Fibroblast of pulmonary artery (primary cell): ENCODE data around the gene TFR2.

ENCODE experiments used
- DNase-seq: peaks from one replicate; pipeline ENCODE4 v3.0.0-alpha.2; 2010; ENCODE audit warnings: low read depth
- H3K4me3 ChIP-seq: replicated peaks from 2 replicates; pipeline ENCODE4 v1.5.1; 2011; ENCODE audit warnings: low read depth, mild to moderate bottlenecking, control low read depth, low read length, moderate library complexity
- TF ChIP-seq, protein P1 (sequence below): IDR thresholded peaks from 2 replicates; pipeline ENCODE4 v1.5.1; 2011; ENCODE audit warnings: mild to moderate bottlenecking, control low read depth, low read length, inconsistent platforms; ENCODE audit errors: missing control alignments

Gene TFR2

GRCh38 chr7:100641463-100641859, at the start of gene TFR2:
TSS of gene TFR2 (minus strand) at chr7:100641552. CDS start at chr7:100641509, 43 bp downstream.
- no peak for DNase-seq
- no peak within 1 kb of the TSS for H3K4me3 ChIP-seq
- TF ChIP-seq, protein P1, sequence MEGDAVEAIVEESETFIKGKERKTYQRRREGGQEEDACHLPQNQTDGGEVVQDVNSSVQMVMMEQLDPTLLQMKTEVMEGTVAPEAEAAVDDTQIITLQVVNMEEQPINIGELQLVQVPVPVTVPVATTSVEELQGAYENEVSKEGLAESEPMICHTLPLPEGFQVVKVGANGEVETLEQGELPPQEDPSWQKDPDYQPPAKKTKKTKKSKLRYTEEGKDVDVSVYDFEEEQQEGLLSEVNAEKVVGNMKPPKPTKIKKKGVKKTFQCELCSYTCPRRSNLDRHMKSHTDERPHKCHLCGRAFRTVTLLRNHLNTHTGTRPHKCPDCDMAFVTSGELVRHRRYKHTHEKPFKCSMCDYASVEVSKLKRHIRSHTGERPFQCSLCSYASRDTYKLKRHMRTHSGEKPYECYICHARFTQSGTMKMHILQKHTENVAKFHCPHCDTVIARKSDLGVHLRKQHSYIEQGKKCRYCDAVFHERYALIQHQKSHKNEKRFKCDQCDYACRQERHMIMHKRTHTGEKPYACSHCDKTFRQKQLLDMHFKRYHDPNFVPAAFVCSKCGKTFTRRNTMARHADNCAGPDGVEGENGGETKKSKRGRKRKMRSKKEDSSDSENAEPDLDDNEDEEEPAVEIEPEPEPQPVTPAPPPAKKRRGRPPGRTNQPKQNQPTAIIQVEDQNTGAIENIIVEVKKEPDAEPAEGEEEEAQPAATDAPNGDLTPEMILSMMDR = no peak

DNA sequence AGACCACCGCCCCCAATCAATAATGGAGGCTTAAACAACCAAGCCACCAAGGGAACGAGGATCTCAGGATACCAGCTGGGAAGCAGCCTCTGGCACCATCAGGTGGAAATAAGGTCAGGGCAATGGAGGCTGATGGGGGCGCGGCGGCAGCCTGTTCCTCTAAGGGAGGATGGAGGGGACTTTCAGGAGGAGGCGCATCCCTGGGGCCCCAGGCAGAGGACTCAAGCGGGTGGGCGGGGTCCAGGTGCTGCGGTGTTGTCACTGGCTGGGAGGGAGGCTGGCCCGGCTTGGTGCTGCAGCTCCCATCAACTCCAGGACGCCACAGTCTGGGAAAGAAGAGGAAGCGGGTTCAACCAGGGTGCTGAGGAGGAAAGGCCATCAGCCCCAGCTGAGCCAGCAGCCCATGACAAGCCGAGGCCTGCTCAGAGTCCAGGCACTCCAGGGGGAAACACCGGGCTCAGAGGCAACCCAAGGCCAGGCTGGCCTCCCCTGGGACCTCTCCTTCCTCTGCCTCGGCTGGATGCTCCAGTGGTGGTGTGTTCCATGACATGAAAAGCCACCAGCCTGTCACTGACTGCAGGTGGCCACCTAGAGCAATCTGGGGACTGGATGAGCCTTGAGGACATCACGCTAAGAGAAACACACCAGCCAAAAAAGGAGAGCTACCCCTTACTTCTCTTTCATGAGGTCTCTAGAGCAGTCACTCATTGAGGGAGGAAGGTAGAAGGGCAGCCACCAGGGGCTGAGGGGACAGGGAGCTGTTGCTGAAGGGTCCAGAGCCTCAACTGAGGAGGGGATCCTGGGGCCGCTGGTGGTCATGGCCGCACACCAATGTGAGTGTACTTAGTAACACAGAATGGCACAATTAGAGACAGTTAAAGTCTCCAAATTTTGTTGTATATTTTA, 48.1 kb upstream of the TFR2 start:
- H3K4me3 ChIP-seq = no peak overlapping the region
- TF ChIP-seq, protein P1 = no peak
- no peak for DNase-seq

GRCh38 chr7:100688326-100688860, 47.0 kb upstream of the TFR2 start:
- DNase-seq = no peak
- no peak overlapping the region for H3K4me3 ChIP-seq
- TF ChIP-seq, protein P1 = no peak

DNA sequence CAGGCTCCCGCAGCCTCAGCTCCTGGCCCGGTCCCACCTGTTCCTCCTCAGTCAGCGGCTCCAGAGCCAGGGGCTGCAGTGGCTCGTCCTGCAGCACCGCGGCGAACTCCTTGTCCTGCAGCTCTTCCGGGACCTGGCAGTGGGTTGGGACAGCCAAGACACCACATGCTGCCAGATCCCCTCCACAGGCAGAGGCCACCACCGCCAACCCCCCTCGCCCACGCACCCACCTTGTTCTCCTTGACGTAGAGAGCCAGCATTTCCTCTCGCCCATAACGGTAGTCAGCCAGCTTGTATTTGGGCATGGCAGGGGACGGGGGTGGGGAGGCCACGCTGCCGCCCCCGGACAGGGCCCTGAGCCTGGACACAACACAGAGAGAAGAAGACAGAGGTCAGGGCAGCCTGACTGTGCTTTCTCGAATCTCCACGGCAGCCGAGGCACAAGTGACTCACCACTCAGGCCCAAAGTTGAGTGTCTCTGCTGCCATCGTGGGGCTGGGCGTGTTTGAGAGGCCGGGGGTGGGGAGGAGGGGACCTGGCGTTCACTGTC, 46.5 kb upstream of the TFR2 start:
- no peak overlapping the region for H3K4me3 ChIP-seq
- TF ChIP-seq, protein P1 = no peak
- no peak for DNase-seq

- no peak overlapping the region for H3K4me3 ChIP-seq
- TF ChIP-seq, protein P1 = no peak
- no peak for DNase-seq
These were observed 45.9 kb upstream of the TFR2 start for GRCh38 chr7:100687261-100687660.

GRCh38 chr7:100686822-100687211, 45.5 kb upstream of the TFR2 start:
- no peak overlapping the region for H3K4me3 ChIP-seq
- DNase-seq = no peak
- TF ChIP-seq, protein P1 = no peak
